Measurements from ENCODE around the gene COL6A5. TPM values are rescaled to one million over a fixed set of nuclear protein-coding genes. Genes with fewer than 3 reads are reported as not detected.
"Not testable (repeated sequence)": the region's sequence is repeated elsewhere in the genome, so short reads cannot be mapped to it uniquely, and the experiment has no call there.

The COL6A5 gene
- total RNA-seq, 1 experiment from 2014 or later, result 0.04 TPM

DNA sequence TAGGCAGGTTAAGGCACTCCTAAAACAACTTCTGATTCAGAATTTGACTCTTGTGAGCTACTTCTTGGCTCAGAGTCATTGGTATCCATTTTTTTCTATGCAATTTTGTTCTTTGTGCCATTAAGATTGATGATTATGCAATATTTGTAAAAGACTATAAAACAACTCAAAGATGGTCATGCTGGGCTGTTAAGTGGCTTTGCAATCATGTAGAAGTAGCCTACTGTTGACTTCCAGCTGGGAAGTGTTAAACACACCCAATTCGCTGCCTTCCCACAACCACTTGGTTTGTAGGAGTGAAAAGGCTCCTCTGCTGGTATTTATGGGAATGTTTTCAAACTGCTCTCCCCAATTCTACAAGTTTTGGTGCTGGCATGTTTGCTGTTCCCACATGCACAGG, 96.8 kb downstream of the COL6A5 start:
- peak; percentile 30 for DNase-seq

GRCh38 chr3:130446840-130447239, 101.4 kb downstream of the COL6A5 start:
- not testable (repeated sequence) for H3K27me3 Mint-ChIP-seq (ENCODE audit: low read depth); H2BK120ac ChIP-seq (ENCODE audit: low read depth, low read length, poor library complexity, severe bottlenecking); H2BK15ac ChIP-seq (ENCODE audit: low read depth, low read length); H3T11ph ChIP-seq (ENCODE audit: low read length); H4K8ac ChIP-seq (replicated peaks; ENCODE audit: insufficient read length, low read depth, low read length); H2BK5ac ChIP-seq (ENCODE audit: insufficient read length, low read length); H4K91ac ChIP-seq (ENCODE audit: insufficient read length, low read depth, low read length); H4K5ac ChIP-seq (ENCODE audit: insufficient read length, low read depth, low read length); H3K4me2 ChIP-seq (ENCODE audit: insufficient read depth, insufficient read length, low read length); H2BK12ac ChIP-seq (ENCODE audit: insufficient read length, low read depth, low read length); H3K79me1 ChIP-seq (ENCODE audit: insufficient read depth, low read depth, low read length, poor library complexity, severe bottlenecking); H3K36me3 Mint-ChIP-seq (ENCODE audit: insufficient read depth in 1 of 3, low read depth in 3 of 3); H3K9ac ChIP-seq (ENCODE audit: extremely low read depth, insufficient read length, low read length); H3K9me3 Mint-ChIP-seq; H3K79me2 ChIP-seq (ENCODE audit: insufficient read depth, low read length); H2AK5ac ChIP-seq (ENCODE audit: insufficient read length, low read length); DNase-seq; H3K14ac ChIP-seq (ENCODE audit: insufficient read depth, low read length); H3K27me3 ChIP-seq (ENCODE audit: insufficient read depth, low read length); H3K27ac Mint-ChIP-seq; H3K23me2 ChIP-seq (ENCODE audit: insufficient read length, low read depth, low read length, poor library complexity, severe bottlenecking); H3K4ac ChIP-seq (ENCODE audit: low read depth, low read length); H3K18ac ChIP-seq (ENCODE audit: insufficient read length, low read depth, low read length); H2AFZ ChIP-seq (ENCODE audit: low read length); H3K56ac ChIP-seq (ENCODE audit: insufficient read length, low read depth, low read length); H3K9me3 ChIP-seq (ENCODE audit: control insufficient read depth, low read depth, low read length); H4K20me1 ChIP-seq (ENCODE audit: control insufficient read depth, insufficient read depth, insufficient read length); H3K23ac ChIP-seq (ENCODE audit: insufficient read length, low read depth, low read length); H3K4me1 ChIP-seq (ENCODE audit: insufficient read depth, low read length); H2BK20ac ChIP-seq (ENCODE audit: low read depth, low read length, poor library complexity, severe bottlenecking); H3K4me3 Mint-ChIP-seq; H3K27ac ChIP-seq (ENCODE audit: insufficient read length, low read depth, low read length)
- no CpG with 5 or more reads among the region's 6 CpGs for WGBS (ENCODE audit: extremely low coverage, insufficient read length, low lambda C conversion rate)
- peaks cover 7 to 13% of the 10 kb centered on the region in 2 experiments for H3K4me1 Mint-ChIP-seq

More for the DNA sequence above, 96.8 kb downstream of the COL6A5 start:
- no peak overlapping the region for H3K27ac ChIP-seq (ENCODE audit: insufficient read length, low read depth, low read length)
- H4K91ac ChIP-seq (ENCODE audit: insufficient read length, low read depth, low read length), result no peak overlapping the region
- no peaks in the 10 kb centered on the region for H3K23me2 ChIP-seq (ENCODE audit: insufficient read length, low read depth, low read length, poor library complexity, severe bottlenecking)
- no peak overlapping the region for H3K4ac ChIP-seq (ENCODE audit: low read depth, low read length)
- Mint-ChIP-seq H3K9me3 (peaks cover 0 to 2% of the 10 kb centered on the region in 2 experiments; a peak in 1 of 5 replicates), H3K4me1 (peaks cover 7 to 16% of the 10 kb centered on the region in 2 experiments), H3K4me3 (no peak overlapping the region), H3K27me3 (ENCODE audit: low read depth) (peaks cover 2% of the 10 kb centered on the region; the same call in 1 of the 2 replicates), H3K27ac (no peak overlapping the region), H3K36me3 (ENCODE audit: insufficient read depth in 1 of 3, low read depth in 3 of 3) (no peaks in the 10 kb centered on the region)
- H4K8ac ChIP-seq (replicated peaks; ENCODE audit: insufficient read length, low read depth, low read length), result no peak overlapping the region
- H2BK120ac ChIP-seq (ENCODE audit: low read depth, low read length, poor library complexity, severe bottlenecking), result no peak overlapping the region
- no peak overlapping the region for H3T11ph ChIP-seq (ENCODE audit: low read length)
- no peak overlapping the region for H2BK20ac ChIP-seq (ENCODE audit: low read depth, low read length, poor library complexity, severe bottlenecking)
- H3K4me1 ChIP-seq (ENCODE audit: insufficient read depth, low read length), result no peaks in the 10 kb centered on the region
- no peak overlapping the region for H2BK15ac ChIP-seq (ENCODE audit: low read depth, low read length)
- no peak overlapping the region for H2BK5ac ChIP-seq (ENCODE audit: insufficient read length, low read length)
- H3K18ac ChIP-seq (ENCODE audit: insufficient read length, low read depth, low read length), result no peak overlapping the region
- no peak overlapping the region for H2BK12ac ChIP-seq (ENCODE audit: insufficient read length, low read depth, low read length)
- H3K4me2 ChIP-seq (ENCODE audit: insufficient read depth, insufficient read length, low read length), result no peak overlapping the region
- no peaks in the 10 kb centered on the region for H3K79me2 ChIP-seq (ENCODE audit: insufficient read depth, low read length)
- no peak overlapping the region for H2AK5ac ChIP-seq (ENCODE audit: insufficient read length, low read length)
- no peaks in the 10 kb centered on the region for H3K9me3 ChIP-seq (ENCODE audit: control insufficient read depth, low read depth, low read length)
- TF ChIP-seq, protein P1, sequence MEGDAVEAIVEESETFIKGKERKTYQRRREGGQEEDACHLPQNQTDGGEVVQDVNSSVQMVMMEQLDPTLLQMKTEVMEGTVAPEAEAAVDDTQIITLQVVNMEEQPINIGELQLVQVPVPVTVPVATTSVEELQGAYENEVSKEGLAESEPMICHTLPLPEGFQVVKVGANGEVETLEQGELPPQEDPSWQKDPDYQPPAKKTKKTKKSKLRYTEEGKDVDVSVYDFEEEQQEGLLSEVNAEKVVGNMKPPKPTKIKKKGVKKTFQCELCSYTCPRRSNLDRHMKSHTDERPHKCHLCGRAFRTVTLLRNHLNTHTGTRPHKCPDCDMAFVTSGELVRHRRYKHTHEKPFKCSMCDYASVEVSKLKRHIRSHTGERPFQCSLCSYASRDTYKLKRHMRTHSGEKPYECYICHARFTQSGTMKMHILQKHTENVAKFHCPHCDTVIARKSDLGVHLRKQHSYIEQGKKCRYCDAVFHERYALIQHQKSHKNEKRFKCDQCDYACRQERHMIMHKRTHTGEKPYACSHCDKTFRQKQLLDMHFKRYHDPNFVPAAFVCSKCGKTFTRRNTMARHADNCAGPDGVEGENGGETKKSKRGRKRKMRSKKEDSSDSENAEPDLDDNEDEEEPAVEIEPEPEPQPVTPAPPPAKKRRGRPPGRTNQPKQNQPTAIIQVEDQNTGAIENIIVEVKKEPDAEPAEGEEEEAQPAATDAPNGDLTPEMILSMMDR (conservative IDR thresholded peaks at IDR 0.05), result no peak
- H4K20me1 ChIP-seq (ENCODE audit: control insufficient read depth, insufficient read depth, insufficient read length), result no peaks in the 10 kb centered on the region
- no peaks in the 10 kb centered on the region for H3K27me3 ChIP-seq (ENCODE audit: insufficient read depth, low read length)
- no peak overlapping the region for H2AFZ ChIP-seq (ENCODE audit: low read length)
- no peak overlapping the region for H4K5ac ChIP-seq (ENCODE audit: insufficient read length, low read depth, low read length)
- no peak overlapping the region for H3K14ac ChIP-seq (ENCODE audit: insufficient read depth, low read length)
- H3K56ac ChIP-seq (ENCODE audit: insufficient read length, low read depth, low read length), result no peak overlapping the region
- H3K23ac ChIP-seq (ENCODE audit: insufficient read length, low read depth, low read length), result no peak overlapping the region
- WGBS (ENCODE audit: extremely low coverage, insufficient read length, low lambda C conversion rate), result no CpG with 5 or more reads among the region's 1 CpG
- H3K9ac ChIP-seq (ENCODE audit: extremely low read depth, insufficient read length, low read length), result no peak overlapping the region
- no peaks in the 10 kb centered on the region for H3K79me1 ChIP-seq (ENCODE audit: insufficient read depth, low read depth, low read length, poor library complexity, severe bottlenecking)
